Activated T-cell treated with anti-CD3 and anti-CD28 coated beads for 48 hours (primary cell): ENCODE data around the gene ASB17.
"Not testable (repeated sequence)": the region's sequence is repeated elsewhere in the genome, so short reads cannot be mapped to it uniquely, and the experiment has no call there.

Source experiments
- DNase-seq: peaks from one replicate; pipeline ENCODE4 v3.0.0-alpha.2; 2020; ENCODE audit warnings: low read depth

Gene ASB17

GRCh38 chr1:75932304-75932703, at the start of gene ASB17:
ASB17 (minus strand) TSS chr1:75932404; CDS start chr1:75932291, 113 bp downstream.
- no peak for DNase-seq

DNA sequence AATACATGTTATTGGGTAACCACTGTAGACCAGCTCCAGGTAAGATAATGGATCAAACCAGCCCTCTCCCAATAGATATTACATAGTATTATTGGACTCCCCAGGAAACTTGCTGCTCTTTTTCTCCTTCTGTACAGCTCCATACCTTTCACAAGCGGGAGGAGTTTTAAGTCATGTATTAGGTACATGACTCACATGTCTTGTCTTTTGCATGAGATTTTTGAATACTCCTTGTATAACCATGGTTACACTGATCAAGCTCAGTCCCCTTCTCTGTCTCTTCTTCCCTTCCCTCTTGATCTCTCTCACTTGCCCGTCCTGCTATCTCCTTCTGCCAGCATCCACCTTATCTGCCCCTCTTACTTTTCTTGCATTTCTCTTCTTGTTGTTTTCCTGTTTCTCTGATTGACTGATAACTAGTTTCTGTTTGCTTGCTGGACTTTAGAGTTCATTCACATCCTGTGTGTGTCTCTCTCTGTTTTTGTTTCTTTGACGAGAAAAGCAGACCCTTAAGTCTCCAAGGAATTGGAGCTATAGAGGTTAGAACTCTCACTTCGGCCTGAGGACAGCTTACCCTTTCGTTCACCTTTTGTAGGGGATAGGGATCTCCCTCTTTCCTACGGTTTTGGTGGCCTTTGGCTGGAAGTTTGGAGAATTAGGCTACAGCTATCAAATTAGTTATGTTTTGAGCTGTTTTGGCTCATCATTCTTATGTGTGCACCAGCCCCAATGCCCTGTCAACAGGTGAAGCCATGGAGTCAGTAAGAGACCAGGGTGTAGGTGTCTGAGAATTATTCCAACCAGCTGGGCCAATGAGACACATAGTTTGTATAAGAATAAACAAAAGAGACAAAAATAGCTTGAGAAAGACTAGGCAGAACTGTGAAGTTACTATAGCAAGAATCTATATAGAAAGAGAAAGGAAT, 49.0 kb upstream of the ASB17 start:
- DNase-seq = no peak

DNA sequence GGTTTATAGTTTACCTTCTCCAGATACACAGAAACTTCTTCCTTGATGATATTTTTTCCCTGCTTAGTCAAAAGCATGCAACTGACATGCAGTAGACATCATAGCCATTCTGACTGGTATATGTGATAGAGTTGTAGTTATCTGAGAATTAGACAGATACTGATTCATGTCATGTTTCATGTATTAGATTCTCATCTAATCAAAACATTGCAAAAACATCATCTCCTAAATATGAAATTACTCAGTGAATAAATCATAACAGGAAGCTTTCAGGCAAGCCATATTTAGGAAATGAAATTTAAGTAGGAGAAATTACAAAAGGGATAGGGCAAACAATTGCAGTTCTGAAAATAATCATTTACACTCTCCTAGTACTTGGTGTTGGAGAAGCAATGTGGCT, 38.4 kb upstream of the ASB17 start:
- DNase-seq = no peak

DNA sequence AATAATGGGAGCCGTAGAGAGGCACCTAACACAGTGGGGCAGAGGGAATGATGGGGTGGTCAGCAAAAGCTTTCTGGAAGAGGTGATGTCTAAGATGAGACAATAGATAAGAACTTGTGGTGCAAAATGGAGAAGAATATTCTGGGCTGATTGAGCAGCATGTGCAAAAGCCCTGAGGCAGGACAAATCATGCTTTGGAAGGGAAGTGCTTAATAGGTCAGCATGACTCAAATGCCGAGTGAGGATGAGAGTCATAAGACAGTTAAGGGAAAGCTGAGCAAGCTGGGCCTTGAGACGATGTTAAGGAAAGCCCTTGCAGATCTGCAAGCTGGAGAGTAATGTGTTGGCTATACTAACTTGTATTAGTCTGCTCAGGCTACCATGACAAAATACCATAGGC, 37.3 kb upstream of the ASB17 start:
- DNase-seq = no peak

- DNase-seq = no peak
Observed at GRCh38 chr1:75967719-75968118, 35.5 kb upstream of the ASB17 start.

- DNase-seq = no peak
Observed at GRCh38 chr1:75964760-75965408, 32.7 kb upstream of the ASB17 start.

- DNase-seq = not testable (repeated sequence)
Observed at GRCh38 chr1:75964110-75964759, 32.0 kb upstream of the ASB17 start.

DNA sequence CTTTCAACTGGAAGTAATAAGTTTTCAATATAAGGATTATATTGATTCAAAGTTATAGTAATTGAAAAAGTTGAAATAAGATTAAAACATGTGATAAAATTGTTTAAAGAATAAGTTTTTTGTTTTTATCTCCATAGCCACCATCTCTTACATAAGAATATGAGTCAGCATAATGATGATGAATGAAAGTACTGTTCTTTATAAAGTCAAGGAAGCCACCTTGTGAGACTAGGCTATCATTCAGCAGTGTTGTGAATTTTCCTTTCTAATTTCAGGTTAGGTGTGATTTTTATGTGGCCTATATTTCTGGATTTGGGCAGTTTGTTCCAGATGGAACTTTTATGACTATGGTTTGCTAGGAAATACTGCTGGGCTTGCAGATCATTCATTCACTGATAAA, 22.4 kb upstream of the ASB17 start:
- no peak for DNase-seq

GRCh38 chr1:75953461-75953860, 21.3 kb upstream of the ASB17 start:
- no peak for DNase-seq

DNA sequence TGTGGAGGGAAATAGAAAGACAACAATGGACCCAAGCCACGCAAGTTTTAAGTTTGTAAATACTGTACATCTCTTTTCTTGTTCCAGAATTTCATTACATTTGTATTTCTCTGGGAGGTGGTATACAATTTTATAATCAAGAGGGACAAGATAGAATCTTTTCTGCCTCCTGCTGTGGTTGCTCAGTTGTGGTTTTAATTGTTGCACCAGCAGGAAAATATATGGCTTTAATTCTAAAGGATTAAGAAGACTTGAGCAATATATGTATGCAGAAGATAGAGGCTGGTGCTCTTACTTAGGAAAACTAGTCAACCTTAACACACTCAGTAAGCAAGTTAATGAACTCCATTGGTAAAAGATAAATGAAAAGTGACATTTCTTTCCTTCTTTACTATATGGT, 19.8 kb upstream of the ASB17 start:
- DNase-seq = no peak

DNA sequence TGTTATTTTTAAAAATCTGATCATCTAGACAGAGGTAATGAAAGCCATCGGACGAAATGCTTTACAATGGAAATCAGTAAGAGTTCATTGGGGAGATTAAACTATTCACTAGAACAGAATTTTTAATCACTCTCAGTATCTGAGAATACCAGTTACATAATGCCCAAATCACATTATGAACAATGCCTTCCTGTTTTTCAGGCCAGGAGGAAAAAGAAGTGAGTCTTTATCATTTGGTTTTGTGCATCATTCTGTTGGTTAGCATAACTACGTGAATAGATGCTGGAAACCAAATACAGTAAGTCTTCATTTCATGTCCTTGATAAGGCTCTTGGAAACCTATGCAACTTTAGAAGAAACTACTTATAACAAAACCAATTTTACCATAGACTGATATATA, 18.0 kb upstream of the ASB17 start:
- DNase-seq = no peak

GRCh38 chr1:75943037-75943436, 10.8 kb upstream of the ASB17 start:
- DNase-seq = not testable (repeated sequence)

DNA sequence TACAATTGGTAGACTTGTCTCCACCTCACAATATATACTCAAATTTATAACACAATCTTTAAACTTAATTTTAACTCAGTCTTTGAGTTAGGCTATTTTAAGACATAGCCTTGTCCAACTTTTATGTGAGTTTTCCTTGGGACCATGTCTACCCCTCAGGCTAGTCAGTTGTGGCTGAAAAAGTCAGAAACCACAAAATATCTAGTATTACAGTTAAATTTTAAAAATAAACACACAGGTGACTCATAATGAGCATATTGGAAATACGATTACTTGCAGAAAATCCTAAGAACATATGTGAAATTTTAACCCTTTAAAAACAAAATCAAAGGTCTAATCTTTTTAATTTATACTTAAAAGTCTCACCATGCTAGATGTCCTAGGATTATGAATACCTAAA, 4.8 kb upstream of the ASB17 start:
- no peak for DNase-seq

DNA sequence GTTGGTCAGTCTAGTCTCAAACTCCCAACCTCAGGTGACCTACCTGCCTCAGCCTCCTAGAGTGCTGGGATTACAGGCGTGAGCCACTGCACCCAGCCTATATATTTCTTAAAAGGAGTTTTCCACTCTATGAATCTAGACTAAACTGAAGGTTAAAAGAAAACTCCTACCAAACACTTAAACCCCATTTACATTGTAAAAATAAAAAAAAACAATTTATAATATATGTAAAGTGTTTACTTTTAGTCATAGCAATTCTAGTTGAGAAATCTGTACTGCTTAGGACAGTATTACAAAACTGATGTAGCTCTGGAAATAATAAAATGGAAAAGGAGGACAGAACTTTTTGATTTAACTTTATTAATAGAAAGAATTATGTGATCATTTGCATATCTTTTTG, 9.5 kb downstream of the ASB17 start:
- DNase-seq = no peak

DNA sequence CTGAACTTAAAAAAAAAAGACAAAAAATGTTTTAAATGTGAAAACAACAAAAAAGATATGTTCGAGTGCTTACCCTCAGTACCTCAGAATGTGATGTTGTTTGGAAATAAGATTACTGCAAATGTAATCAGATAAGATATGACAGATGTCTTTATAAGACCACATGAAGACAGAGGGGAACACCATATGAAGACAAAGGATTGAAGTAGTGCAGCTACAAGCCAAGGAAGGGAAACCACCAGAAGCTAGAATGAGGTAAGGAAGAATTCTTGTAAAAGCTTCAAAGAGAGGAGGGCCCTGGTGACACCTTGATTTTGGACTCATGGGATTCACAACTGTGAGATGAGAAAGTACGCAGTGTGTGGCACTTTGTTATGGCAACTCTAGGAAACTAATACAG, 15.4 kb downstream of the ASB17 start:
- no peak for DNase-seq

GRCh38 chr1:75908717-75909152, 23.5 kb downstream of the ASB17 start:
- DNase-seq = no peak

GRCh38 chr1:75901371-75901770, 30.8 kb downstream of the ASB17 start:
- DNase-seq = no peak

GRCh38 chr1:75884437-75884836, 47.8 kb downstream of the ASB17 start:
- no peak for DNase-seq

GRCh38 chr1:75879985-75880384, 52.2 kb downstream of the ASB17 start:
- DNase-seq = no peak

- DNase-seq = no peak
Observed at GRCh38 chr1:75870951-75871350, 61.3 kb downstream of the ASB17 start.
